ENCODE results near the gene GPR146. TPM values are rescaled to one million over a fixed set of nuclear protein-coding genes. Genes with fewer than 3 reads are reported as not detected.
A peak's percentile ranks its signal among the peaks of the same experiment; 100 is the strongest.

Gene GPR146
- total RNA-seq, 4 donors from 2014 or later = 29.6 to 89.8 (median 56.9) TPM

GRCh38 chr7:1054861-1055450 is 10.6 kb downstream of the GPR146 start:
- DNase-seq (ENCODE audit: low spot score) (no peak), ATAC-seq (ENCODE audit: low FRiP score) (peak; percentile 37)
- TF ChIP-seq, protein P1, sequence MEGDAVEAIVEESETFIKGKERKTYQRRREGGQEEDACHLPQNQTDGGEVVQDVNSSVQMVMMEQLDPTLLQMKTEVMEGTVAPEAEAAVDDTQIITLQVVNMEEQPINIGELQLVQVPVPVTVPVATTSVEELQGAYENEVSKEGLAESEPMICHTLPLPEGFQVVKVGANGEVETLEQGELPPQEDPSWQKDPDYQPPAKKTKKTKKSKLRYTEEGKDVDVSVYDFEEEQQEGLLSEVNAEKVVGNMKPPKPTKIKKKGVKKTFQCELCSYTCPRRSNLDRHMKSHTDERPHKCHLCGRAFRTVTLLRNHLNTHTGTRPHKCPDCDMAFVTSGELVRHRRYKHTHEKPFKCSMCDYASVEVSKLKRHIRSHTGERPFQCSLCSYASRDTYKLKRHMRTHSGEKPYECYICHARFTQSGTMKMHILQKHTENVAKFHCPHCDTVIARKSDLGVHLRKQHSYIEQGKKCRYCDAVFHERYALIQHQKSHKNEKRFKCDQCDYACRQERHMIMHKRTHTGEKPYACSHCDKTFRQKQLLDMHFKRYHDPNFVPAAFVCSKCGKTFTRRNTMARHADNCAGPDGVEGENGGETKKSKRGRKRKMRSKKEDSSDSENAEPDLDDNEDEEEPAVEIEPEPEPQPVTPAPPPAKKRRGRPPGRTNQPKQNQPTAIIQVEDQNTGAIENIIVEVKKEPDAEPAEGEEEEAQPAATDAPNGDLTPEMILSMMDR (IDR thresholded peaks at IDR 0.05) = no peak

- ATAC-seq (ENCODE audit: low FRiP score) (no peak), DNase-seq (ENCODE audit: low spot score) (no peak)
- TF ChIP-seq, protein P1 (IDR thresholded peaks at IDR 0.05) = no peak
These were observed 11.2 kb downstream of the GPR146 start for GRCh38 chr7:1055491-1055955.

- TF ChIP-seq, protein P1 (IDR thresholded peaks at IDR 0.05) = no peak
- DNase-seq (ENCODE audit: low spot score) = no peak
- ATAC-seq (ENCODE audit: low FRiP score) = peak; percentile 25
These were observed 11.8 kb downstream of the GPR146 start for GRCh38 chr7:1055956-1056784.

GRCh38 chr7:1056785-1057410 is 12.6 kb downstream of the GPR146 start:
- ATAC-seq (ENCODE audit: low FRiP score) = no peak

DNA sequence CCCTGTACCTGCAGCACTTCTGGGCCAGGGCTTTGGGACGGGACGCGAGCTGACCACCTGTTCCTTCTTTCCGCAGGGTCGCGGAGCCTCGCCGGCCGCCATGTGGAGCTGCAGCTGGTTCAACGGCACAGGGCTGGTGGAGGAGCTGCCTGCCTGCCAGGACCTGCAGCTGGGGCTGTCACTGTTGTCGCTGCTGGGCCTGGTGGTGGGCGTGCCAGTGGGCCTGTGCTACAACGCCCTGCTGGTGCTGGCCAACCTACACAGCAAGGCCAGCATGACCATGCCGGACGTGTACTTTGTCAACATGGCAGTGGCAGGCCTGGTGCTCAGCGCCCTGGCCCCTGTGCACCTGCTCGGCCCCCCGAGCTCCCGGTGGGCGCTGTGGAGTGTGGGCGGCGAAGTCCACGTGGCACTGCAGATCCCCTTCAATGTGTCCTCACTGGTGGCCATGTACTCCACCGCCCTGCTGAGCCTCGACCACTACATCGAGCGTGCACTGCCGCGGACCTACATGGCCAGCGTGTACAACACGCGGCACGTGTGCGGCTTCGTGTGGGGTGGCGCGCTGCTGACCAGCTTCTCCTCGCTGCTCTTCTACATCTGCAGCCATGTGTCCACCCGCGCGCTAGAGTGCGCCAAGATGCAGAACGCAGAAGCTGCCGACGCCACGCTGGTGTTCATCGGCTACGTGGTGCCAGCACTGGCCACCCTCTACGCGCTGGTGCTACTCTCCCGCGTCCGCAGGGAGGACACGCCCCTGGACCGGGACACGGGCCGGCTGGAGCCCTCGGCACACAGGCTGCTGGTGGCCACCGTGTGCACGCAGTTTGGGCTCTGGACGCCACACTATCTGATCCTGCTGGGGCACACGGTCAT is 13.3 kb downstream of the GPR146 start:
- TF ChIP-seq, protein P1 (IDR thresholded peaks at IDR 0.05) = no peak
- no peak for DNase-seq (ENCODE audit: low spot score)
- no peak for ATAC-seq (ENCODE audit: low FRiP score)

More at GRCh38 chr7:1056785-1057410, 12.6 kb downstream of the GPR146 start:
- TF ChIP-seq, protein P1 (IDR thresholded peaks at IDR 0.05) = no peak
- DNase-seq (ENCODE audit: low spot score) = no peak

DNA sequence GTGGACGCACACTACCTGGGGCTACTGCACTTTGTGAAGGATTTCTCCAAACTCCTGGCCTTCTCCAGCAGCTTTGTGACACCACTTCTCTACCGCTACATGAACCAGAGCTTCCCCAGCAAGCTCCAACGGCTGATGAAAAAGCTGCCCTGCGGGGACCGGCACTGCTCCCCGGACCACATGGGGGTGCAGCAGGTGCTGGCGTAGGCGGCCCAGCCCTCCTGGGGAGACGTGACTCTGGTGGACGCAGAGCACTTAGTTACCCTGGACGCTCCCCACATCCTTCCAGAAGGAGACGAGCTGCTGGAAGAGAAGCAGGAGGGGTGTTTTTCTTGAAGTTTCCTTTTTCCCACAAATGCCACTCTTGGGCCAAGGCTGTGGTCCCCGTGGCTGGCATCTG is 14.0 kb downstream of the GPR146 start:
- ATAC-seq (ENCODE audit: low FRiP score) = no peak
- TF ChIP-seq, protein P1 (IDR thresholded peaks at IDR 0.05) = no peak
- no peak for DNase-seq (ENCODE audit: low spot score)
